Left ventricle myocardium inferior (tissue), 1 donor: ENCODE measurements around the gene RSRC1. TPM values are rescaled to one million over a fixed set of nuclear protein-coding genes. Genes with fewer than 3 reads are reported as not detected.

Experiments used
- DNase-seq: peaks from one replicate; pipeline ENCODE4 v3.0.0-alpha.2; 2020
- H3K27ac ChIP-seq: fragments of 200-600 bp; replicated peaks from 2 replicates; pipeline ENCODE4 v1.8.0; 2021
- H3K27me3 ChIP-seq: fragments of 200-600 bp; 2 replicates; pipeline ENCODE4 v1.8.0; 2021; ENCODE audit warnings: low read depth
- H3K36me3 ChIP-seq: fragments of 200-600 bp; 2 replicates; pipeline ENCODE4 v1.8.0; 2021
- H3K4me1 ChIP-seq: fragments of 200-600 bp; 2 replicates; pipeline ENCODE4 v1.8.0; 2021
- H3K4me3 ChIP-seq: fragments of 200-600 bp; 2 replicates; pipeline ENCODE4 v1.8.0; 2021; ENCODE audit warnings: mild to moderate bottlenecking, moderate library complexity
- H3K9me3 ChIP-seq: fragments of 200-600 bp; replicated peaks from 2 replicates; pipeline ENCODE4 v1.8.0; 2021
- CTCF ChIP-seq: fragments of 200-600 bp; IDR thresholded peaks from 2 replicates; pipeline ENCODE4 v1.8.0; 2021; ENCODE audit warnings: antibody characterized with exemption, mild to moderate bottlenecking, borderline replicate concordance
- intact Hi-C: fragments of 100-400 bp; cut with micrococcal nuclease; formaldehyde crosslinking; loops from one replicate; pipeline ENCODE4 v1.11.0; 2022
- total RNA-seq: library from RNA; stranded (reverse); fragmentation: NEBNext Ultra II Directional; extraction: Animal tissue kit (Norgen Biotek cat#: 25700); gene quantifications from one replicate; pipeline ENCODE4 v1.2.1, GENCODE V29; 2021
- donor health status: DM: no; HTN: yes; CAD: no; lungs with severe emphysema.

Gene RSRC1
- total RNA-seq, 1 donor from 2014 or later: 19.1 TPM

GRCh38 chr3:158084651-158085050, 25.2 kb upstream of the RSRC1 start:
- no peak overlapping the region for H3K27ac ChIP-seq
- DNase-seq: no peak
- intact Hi-C loops: no loop called here
- no peaks in the 10 kb centered on the region for H3K9me3 ChIP-seq
- no peaks in the 10 kb centered on the region for H3K4me1 ChIP-seq
- no peak overlapping the region for H3K4me3 ChIP-seq
- peaks cover 96% of the 10 kb centered on the region for H3K27me3 ChIP-seq
- no peak for TF ChIP-seq CTCF
- H3K36me3 ChIP-seq: no peaks in the 10 kb centered on the region

- peaks cover 97% of the 10 kb centered on the region for H3K27me3 ChIP-seq
- intact Hi-C loops: no loop called here
- no peaks in the 10 kb centered on the region for H3K36me3 ChIP-seq
- no peak for DNase-seq
- H3K4me1 ChIP-seq: no peaks in the 10 kb centered on the region
- no peak overlapping the region for H3K27ac ChIP-seq
- H3K9me3 ChIP-seq: no peaks in the 10 kb centered on the region
- TF ChIP-seq CTCF: no peak
- H3K4me3 ChIP-seq: no peak overlapping the region
Observed at GRCh38 chr3:158085358-158085757, 24.5 kb upstream of the RSRC1 start.

- H3K36me3 ChIP-seq: no peaks in the 10 kb centered on the region
- no peak for TF ChIP-seq CTCF
- intact Hi-C loops: no loop called here
- H3K4me3 ChIP-seq: no peak overlapping the region
- H3K27ac ChIP-seq: no peak overlapping the region
- no peaks in the 10 kb centered on the region for H3K9me3 ChIP-seq
- no peaks in the 10 kb centered on the region for H3K4me1 ChIP-seq
- peaks cover 97% of the 10 kb centered on the region for H3K27me3 ChIP-seq
- DNase-seq: no peak
Observed at GRCh38 chr3:158085931-158086330, 24.0 kb upstream of the RSRC1 start.

- no peaks in the 10 kb centered on the region for H3K36me3 ChIP-seq
- no peaks in the 10 kb centered on the region for H3K4me1 ChIP-seq
- no peaks in the 10 kb centered on the region for H3K9me3 ChIP-seq
- H3K27ac ChIP-seq: no peak overlapping the region
- intact Hi-C loops: no loop called here
- no peak overlapping the region for H3K4me3 ChIP-seq
- H3K27me3 ChIP-seq: peaks cover 97% of the 10 kb centered on the region
- no peak for DNase-seq
- no peak for TF ChIP-seq CTCF
Observed at GRCh38 chr3:158086361-158086760, 23.5 kb upstream of the RSRC1 start.

GRCh38 chr3:158086776-158087175, 23.1 kb upstream of the RSRC1 start:
- Histone ChIP-seq H3K27me3 (peaks cover 97% of the 10 kb centered on the region), H3K4me1 (no peaks in the 10 kb centered on the region), H3K4me3 (no peak overlapping the region), H3K27ac (no peak overlapping the region), H3K9me3 (no peaks in the 10 kb centered on the region), H3K36me3 (no peaks in the 10 kb centered on the region)
- intact Hi-C loops: no loop called here
- DNase-seq: no peak
- no peak for TF ChIP-seq CTCF

- no peak overlapping the region for H3K27ac ChIP-seq
- no peaks in the 10 kb centered on the region for H3K9me3 ChIP-seq
- H3K36me3 ChIP-seq: no peaks in the 10 kb centered on the region
- peak; percentile 35 for TF ChIP-seq CTCF
- intact Hi-C loops: no loop called here
- H3K4me1 ChIP-seq: peaks cover 4% of the 10 kb centered on the region
- no peak for DNase-seq
- H3K4me3 ChIP-seq: no peak overlapping the region
- peaks cover 100% of the 10 kb centered on the region for H3K27me3 ChIP-seq
Observed at GRCh38 chr3:158091531-158091930, 18.4 kb upstream of the RSRC1 start.
